Hematopoietic multipotent progenitor cell treated with erythropoietin and hydrocortisone succinate and interleukin-3 and kit ligand, for 17 days (in vitro differentiated cells): ENCODE measurements around the gene ARMC5.
"Not testable (repeated sequence)": the region's sequence is repeated elsewhere in the genome, so short reads cannot be mapped to it uniquely, and the experiment has no call there.

Experiments used
- DNase-seq: peaks from one replicate; pipeline ENCODE4 v3.0.0-alpha.2; 2015; ENCODE audit warnings: low spot score

ARMC5 gene

DNA sequence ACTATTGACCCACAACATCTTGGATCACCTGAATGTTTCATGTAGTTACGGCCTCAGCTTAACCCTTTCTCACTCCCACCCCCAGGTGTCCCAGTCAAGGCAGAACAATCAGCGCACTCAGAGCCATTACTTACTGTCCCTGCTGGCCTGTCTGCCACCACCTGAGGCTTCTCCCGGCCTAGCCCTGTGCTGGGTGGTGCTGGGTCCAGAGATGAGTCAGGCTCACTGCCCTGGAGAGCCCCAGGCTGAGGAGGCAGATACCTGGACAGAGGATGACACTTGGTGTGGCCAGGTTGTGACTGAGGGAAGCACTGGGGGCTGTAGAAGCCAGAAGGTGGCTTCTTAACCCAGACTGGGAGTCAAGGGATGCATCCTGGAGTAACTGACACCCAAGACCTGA is 19.7 kb downstream of the ARMC5 start:
- no peak for DNase-seq

DNA sequence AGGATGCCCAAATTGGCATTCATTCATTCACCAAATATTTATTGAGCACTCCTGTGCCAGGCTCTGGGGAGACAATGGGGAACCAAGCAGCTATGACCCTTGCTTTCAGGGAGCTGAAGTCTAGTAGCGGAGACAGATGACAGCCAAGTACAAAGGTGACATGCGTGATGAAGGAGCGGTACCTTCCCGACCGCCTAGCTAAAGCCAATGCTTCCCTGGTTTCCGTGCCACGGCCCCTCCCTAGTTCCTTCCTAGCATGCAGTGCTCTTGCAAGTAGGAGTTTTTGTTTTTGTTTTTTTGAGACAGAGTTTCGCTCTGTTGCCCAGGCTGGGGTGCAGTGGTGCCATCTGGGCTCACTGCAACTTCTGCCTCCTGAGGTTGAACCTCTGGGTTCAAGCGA is 20.4 kb downstream of the ARMC5 start:
- no peak for DNase-seq

DNA sequence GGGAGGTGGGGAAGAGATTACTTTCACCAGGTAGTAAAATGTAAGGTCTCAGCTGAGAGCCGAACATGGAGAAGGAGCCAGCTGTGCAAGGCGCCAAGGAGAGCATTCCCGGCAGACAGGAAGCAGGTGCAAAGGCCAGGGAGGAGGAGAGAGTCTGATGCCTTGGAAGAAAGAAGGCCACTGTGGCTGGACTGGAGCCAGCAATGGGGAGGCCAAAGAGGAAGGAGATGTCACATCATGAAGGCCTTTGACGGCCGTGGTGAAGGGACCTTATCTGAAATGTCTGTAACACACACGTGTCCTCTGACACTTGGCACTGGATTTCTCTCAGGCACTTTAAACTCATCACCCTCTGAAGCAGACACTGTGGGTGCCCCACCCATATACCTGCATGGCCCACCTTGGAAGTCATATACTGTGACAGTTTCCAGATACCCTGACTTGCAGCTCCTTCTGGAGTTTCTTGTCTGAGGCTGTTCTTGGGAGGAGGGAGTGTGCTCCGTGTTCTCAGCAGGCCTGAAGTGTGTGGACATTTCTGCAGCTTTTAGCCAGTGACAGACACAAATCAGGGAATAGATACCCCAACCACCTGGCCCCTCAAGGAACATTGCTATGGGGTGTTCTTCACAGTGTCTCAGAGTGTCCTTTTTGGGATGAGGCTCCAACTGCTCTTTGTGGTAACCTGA is 21.7 kb downstream of the ARMC5 start:
- peak; percentile 26 for DNase-seq

DNA sequence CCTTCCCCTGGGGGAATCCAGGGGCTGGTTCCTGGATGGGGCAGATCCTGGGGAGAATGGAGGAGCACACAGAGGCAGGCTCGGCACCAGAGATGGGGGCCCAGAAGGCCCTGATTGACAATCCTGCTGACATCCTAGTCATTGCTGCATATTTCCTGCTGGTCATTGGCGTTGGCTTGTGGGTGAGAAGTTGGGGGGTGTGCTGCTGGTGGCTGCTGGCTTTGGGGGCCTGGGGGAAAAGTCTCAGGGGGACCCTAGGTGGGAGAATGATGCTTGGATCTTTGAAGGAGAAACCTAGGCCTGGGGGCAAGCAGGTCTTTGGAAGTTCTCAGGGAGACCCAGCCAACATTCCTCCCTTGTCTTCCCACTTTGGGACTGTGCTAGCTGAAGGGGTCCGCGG is 23.8 kb downstream of the ARMC5 start, which contains the start of gene SLC5A2:
Gene SLC5A2, plus strand, starts transcription at position 43 of the 400 bp plus-strand sequence. Its CDS starts 14 bp downstream, at position 57.
- DNase-seq: no peak

DNA sequence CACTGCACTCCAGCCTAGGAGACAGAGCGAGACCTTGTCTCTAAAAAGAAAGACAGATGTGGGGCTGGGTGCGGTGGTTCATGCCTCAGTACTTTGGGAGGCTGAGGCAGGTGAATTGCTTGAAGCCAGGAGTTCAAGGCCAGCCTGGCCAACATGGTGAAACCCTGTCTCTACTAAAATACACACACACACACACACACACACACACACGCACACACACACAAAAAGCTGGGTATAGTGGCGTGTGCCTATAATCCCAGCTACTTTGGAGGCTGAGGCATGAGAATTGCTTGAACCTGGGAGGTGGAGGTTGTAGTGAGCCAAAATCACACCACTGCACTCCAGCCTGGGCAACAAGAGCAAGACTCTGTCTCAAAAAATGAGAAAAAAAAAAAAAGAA is 24.7 kb downstream of the ARMC5 start:
- not testable (repeated sequence) for DNase-seq

DNA sequence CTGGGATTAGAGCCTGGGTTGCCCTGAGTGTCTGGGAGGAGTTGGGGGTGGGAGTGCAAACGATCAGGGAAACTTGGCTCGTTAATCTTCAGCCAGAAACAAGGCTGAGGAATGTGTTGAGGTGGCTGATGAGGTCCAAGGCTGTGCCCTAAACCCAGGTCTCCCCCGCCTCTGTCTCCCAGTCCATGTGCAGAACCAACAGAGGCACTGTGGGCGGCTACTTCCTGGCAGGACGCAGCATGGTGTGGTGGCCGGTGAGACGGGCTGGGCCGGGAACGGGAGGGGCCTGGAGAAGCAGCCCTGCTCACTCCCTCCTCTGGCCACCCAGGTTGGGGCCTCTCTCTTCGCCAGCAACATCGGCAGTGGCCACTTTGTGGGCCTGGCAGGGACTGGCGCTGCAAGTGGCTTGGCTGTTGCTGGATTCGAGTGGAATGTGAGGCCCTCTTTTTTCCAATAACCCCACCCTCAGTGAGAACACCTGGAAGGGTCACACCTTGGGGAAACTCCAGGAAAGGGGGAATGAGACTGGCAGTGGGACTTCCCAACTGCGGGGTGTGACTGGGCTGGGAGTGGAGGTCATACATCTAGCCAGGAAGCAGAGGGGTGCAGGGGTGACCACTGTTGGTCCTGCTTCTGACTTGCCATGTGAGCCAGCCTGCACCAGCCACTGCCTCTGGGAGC is 25.3 kb downstream of the ARMC5 start:
- no peak for DNase-seq

DNA sequence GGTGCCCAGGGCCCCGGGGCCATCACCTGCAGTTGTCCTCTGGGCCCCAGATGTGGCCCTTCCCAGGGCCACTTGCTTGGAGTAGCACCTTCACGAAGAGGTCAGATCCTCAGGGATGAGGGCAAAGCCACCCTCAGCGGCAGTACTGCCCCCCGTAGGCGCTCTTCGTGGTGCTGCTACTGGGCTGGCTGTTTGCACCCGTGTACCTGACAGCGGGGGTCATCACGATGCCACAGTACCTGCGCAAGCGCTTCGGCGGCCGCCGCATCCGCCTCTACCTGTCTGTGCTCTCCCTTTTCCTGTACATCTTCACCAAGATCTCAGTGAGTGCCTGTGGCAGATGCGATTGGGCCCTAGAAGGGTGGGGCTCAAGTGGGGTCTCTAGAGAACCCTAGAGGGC is 26.3 kb downstream of the ARMC5 start:
- no peak for DNase-seq

DNA sequence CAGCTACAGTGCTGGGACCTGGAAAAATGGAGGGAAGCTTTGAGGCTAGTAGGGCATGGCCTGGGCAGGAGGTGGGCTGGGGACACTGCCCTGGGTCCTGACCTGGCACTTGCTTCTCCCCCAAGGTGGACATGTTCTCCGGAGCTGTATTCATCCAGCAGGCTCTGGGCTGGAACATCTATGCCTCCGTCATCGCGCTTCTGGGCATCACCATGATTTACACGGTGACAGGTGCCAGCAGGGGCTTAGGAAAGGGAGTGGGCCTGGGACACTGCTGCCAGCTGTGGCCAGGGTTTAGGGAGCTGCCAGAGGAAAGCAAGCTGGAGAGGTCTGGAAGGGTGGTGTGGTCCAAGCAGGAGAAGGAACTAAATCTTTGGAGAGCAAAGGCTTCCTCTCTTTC is 26.7 kb downstream of the ARMC5 start:
- DNase-seq: no peak

DNA sequence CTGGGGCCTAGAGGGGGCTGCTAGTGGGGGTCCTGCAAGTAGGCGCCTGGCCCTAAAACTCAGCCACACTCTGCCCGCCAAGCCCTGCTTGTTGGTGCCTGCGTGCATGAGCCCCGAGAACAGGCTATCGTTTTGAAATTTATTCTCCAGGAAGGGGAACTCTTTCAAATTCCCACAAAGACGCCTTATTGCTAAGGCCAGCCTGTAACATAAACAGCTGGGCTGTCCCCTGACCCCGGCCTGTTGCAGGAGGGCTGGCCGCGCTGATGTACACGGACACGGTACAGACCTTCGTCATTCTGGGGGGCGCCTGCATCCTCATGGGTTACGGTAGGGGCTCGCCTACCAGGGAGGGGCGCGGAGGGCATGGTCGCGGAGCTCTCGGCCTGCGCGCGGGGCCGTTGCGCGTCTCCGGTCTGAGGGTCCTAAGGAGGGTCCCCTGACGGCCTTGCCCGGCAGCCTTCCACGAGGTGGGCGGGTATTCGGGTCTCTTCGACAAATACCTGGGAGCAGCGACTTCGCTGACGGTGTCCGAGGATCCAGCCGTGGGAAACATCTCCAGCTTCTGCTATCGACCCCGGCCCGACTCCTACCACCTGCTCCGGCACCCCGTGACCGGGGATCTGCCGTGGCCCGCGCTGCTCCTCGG is 27.9 kb downstream of the ARMC5 start:
- no peak for DNase-seq

DNA sequence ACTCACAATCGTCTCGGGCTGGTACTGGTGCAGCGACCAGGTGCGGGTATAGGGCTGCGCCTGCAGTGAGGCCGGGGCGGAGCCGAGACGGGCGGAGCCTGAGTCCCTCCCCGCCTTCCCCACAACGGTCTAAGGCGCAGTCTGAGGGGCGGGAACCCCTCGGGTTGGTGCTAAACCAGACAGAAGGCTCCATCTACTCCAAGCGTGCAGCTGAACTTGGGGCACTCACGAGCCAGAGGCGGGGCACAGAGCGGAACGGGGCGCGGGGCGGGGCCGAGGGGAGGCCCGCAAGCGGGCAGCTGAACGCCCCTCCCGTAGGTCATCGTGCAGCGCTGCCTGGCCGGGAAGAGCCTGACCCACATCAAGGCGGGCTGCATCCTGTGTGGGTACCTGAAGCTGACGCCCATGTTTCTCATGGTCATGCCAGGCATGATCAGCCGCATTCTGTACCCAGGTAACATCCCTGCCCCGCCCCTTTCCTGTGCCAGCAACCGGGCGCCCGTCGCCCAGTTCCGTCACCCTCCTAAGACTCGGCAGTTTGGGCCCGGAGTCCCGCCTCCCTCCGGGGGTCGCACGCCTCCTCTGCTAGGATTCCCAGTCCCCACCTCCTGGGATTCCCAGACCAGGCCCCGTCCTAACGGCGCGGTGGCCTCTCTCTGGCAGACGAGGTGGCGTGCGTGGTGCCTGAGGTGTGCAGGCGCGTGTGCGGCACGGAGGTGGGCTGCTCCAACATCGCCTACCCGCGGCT is 28.6 kb downstream of the ARMC5 start:
- peak; percentile 41 for DNase-seq

DNA sequence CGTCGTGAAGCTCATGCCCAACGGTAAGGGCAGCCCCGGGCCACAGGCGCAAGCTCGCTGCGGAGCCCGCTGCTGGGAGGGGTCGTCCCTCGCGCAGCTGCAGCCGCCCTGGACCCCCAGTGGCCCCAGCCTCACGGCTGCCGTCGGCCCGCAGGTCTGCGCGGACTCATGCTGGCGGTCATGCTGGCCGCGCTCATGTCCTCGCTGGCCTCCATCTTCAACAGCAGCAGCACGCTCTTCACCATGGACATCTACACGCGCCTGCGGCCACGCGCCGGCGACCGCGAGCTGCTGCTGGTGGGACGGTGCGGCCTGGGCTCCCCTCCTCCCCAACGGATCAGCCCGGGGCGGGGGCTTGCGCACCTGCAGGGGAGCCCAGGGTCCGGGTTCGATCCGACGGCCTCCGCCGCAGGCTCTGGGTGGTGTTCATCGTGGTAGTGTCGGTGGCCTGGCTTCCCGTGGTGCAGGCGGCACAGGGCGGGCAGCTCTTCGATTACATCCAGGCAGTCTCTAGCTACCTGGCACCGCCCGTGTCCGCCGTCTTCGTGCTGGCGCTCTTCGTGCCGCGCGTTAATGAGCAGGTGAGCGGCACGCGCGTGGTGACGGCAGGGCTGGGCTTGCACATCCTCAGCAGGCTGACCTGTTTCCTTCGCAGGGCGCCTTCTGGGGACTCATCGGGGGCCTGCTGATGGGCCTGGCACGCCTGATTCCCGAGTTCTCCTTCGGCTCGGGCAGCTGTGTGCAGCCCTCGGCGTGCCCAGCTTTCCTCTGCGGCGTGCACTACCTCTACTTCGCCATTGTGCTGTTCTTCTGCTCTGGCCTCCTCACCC is 29.4 kb downstream of the ARMC5 start:
- no peak for DNase-seq

DNA sequence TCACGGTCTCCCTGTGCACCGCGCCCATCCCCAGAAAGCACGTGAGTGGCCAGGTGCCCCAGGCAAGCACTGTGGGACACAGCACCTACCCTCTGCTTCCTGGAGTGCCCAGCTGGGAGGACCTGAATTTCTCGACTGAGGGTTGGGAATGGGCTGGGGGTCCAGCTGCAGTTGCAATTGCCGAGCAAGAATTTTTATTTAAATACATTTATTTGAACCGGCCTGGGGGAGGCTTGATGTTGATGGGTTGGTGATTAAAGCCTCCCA is 29.9 kb downstream of the ARMC5 start:
- no peak for DNase-seq

DNA sequence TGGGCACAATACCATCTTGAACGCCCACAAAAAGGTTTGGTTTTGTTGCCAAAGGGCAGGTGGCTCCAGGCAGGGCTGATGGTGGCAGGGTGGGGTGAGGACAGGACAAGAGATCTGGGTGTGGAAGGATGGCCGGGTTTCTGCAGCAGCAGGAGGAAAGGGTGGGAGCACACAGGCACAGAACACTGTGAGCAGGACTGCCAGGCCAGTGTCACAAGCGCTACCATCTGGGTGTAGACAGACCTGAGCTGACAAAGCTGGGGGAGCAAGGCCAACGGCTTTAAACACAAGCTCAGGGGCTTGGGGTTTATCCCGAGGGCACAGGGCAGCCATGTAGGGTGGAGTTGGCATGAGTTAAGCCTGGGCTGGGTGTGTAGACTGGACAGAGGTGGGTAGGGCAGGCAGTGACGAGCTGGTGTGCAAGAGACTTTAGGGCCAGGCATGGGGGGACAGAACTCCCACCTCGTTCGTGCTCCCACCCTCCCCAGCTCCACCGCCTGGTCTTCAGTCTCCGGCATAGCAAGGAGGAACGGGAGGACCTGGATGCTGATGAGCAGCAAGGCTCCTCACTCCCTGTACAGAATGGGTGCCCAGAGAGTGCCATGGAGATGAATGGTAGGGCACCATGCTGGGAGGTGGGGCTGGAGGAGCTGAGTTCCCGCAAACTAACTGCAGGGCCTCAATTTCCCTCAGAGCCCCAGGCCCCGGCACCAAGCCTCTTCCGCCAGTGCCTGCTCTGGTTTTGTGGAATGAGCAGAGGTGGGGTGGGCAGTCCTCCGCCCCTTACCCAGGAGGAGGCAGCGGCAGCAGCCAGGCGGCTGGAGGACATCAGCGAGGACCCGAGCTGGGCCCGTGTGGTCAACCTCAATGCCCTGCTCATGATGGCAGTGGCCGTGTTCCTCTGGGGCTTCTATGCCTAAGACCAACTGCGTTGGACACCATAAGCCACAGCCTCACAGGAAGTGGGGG is 30.6 kb downstream of the ARMC5 start:
- DNase-seq: no peak

DNA sequence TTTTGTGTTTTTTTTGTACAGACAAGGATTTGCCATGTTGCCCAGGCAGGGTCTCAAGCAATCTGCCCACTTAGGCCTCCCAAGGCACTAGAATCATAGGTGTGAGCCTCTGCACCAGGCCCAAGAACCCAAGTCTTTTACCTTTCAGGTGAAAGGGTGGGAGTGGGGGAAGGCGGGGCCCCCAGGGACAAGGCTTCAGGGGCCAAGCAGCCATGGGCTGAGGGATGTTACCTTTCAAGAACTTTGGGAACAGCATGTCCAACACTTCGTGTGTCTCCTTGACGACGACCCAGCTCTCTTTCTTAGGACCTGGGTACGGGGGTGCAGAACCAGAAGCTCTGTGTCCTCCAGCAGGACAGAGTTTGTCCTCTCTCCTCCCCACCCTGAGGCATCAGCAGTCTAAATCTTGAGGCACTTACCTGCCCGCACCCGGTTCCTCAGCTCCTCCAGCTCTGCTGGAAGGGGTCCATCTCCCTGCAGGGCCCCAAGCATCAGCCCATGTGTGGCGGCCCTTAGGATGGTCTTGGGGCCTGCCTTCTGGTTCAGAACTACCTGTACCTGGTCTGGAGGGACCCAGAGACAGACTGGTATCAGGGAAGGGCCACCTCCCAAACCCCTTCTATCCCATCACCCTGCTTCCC is 32.6 kb downstream of the ARMC5 start:
- no peak for DNase-seq

DNA sequence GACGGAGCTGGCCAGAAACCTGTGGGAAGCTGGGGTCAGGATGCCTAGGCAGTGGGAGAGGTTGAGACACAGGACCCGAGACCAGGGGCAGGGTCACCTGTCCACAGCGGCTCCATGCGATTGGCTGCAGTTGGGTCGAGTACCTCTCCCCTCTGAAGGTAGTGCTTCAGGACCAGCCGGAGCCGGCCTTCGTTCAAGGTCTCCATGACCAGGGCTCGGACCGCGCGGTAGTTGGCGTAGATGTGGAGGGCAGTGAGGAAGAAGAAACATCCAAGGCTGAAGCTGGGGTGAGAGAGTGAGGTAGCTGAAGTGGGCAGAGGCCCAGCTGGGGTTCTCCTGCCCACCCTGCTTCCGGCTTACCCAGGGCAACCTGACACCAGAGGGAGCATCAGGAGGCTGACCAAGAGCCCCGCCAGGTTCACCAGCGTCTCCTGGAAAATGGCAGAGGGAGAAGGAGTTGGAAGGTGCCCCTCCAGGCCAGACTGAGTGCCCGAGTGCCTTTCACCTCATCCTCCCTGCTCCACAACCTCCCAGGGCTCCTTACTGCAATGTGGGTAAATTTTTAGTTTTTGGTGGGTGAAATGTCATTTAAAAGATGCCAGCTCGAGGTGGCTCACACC is 34.3 kb downstream of the ARMC5 start:
- no peak for DNase-seq

DNA sequence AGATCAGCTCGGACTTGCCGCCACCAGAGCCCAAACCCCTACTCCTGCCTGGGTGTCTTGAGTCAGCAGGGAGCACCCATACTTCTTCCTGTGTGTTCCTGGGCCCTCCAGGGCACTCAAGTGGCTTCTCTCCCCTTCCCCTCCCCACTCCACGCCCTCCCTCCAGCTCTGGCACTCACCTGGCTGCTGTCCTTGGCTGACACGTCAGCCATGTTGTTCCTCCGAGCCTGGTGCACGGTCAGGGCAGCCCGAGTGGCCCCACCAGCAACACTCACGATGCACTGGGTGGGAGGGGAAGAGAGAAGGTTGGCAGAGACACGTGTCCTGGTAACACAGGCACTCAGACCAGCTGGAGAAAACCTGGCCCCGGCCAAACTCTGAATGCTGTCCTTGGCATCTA is 37.4 kb downstream of the ARMC5 start:
- DNase-seq: no peak

DNA sequence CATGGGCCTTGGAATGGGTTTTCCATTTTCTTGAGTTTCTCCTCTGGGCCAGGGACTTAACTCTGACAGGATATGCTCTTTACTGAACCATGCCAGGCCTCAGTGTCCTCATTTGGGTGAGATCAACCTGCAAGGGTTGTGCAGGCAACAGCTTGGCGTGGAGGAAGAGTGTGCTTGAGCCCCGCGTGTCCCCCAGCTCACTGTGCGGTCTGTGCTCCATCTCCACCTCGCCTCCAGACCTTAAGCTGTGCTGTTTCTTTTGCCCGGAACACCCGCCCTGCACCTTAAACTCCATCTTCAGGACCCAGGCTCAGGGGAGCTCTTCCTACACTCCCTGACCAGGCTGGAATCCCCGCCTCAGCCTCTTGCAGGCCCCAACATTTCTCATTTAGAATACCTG is 39.2 kb downstream of the ARMC5 start:
- no peak for DNase-seq

DNA sequence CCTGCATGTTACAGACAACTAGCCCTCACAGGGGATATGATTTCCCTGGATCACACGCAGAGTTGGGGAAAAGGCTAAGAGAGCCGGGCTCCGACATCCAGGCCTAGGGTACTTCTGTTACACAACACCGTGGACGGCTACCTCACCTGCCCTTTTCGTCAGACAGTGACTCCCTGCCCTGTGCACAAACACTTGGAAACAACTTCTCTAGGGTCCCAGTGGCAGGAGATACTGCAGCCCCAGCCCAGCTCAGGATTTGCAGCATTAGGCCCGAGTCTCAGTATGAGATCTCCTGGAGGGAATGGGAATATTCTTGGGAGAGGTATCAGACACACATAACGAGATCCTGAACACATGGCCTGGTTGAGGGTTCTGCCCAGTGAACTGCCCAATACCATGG is 40.6 kb downstream of the ARMC5 start:
- no peak for DNase-seq

DNA sequence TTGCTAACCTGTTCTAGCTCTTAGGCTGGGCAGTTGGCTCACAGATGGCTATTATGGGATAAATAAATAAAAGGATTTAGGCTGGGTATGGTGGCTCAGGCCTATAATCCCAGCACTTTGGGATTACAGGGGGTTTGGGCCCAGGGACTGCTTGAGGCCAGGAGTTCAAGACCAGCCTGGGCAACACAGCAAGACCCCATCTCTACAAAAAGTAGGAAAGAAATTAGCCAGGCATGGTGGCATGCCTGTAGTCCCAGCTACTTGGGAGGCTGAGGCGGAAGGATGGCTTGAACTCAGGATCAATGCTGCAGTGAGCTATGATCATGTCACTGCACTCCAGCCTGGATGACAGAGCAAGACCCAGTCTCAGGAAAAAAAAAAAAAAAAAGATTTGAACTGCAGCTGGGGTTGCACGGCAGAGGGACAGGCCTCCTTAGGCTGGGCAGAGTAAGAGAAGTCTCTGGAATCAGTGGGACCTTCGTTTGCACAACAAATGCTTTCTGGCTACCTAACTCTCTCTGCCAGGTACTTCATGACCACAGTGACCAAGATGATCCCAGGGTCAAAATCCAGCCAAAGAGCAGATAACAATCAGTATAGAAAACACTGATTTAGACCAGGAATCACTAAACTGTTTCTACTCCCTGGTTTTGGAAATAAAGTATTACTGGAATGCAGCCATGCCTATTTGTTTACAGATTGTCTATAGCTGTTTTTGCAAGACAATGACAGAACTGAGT is 42.1 kb downstream of the ARMC5 start:
- no peak for DNase-seq
